ENCODE data around the gene GLS2. TPM values are rescaled to one million over a fixed set of nuclear protein-coding genes. Genes with fewer than 3 reads are reported as not detected.
A peak's percentile ranks its signal among the peaks of the same experiment; 100 is the strongest.

GLS2 gene
- total RNA-seq, 1 experiment from 2014 or later = 1.3 TPM

- TF ChIP-seq TCF7L2 (IDR thresholded peaks at IDR 0.05; ENCODE audit: low read depth, low read length) (no peak), CTCF (IDR thresholded peaks at IDR 0.05) (no peak), SIN3A (IDR thresholded peaks at IDR 0.05; ENCODE audit: borderline replicate concordance, insufficient read depth, low read depth, low read length) (no peak), POLR2AphosphoS5 (IDR thresholded peaks at IDR 0.05; ENCODE audit: low read depth, low read length) (no peak), REST (IDR thresholded peaks at IDR 0.05; ENCODE audit: insufficient read depth in 1 of 2, low read depth in 2 of 2, low read length in 1 of 2) (no peak)
- Histone ChIP-seq H3K27me3 (ENCODE audit: control insufficient read depth, insufficient read depth, low read length) (no peaks in the 10 kb centered on the region), H3K9me3 (ENCODE audit: control insufficient read depth, insufficient read depth, low read depth, low read length) (no peaks in the 10 kb centered on the region), H3K4me1 (ENCODE audit: control insufficient read depth, insufficient read depth, low read length) (no peaks in the 10 kb centered on the region), H3K36me3 (ENCODE audit: control insufficient read depth, insufficient read depth, low read length) (no peaks in the 10 kb centered on the region), H3K27ac (ENCODE audit: low read length) (no peak overlapping the region), H3K4me3 (ENCODE audit: low read depth in 2 of 2, low read length in 2 of 2) (no peak overlapping the region)
- ChIA-PET POLR2A (no interaction called here), CTCF (interaction anchor here (1.3 to 1.6 kb wide), 2 partner anchors 146 to 229 kb away, joined by 4 to 6 read pairs; no protein-coding TSS in a partner anchor)
- DNase-seq (ENCODE audit: low read depth, low spot score) = no peak
- no TSS peak for BruUV-seq (replicated peaks)
- in situ Hi-C loops (cut with HindIII; ENCODE audit: low pct_unique_long_range_greater_than_20kb, low sequenced_read_pairs) (no loop called here), intact Hi-C loops (cut with micrococcal nuclease; ENCODE audit: unreplicated experiment) (loop anchor here (10.0 kb wide), 1 partner anchor 98 kb away; the partner anchor contains the start of genes APOF and STAT2)
- no peak for ATAC-seq
These were observed 25.4 kb downstream of the GLS2 start for GRCh38 chr12:56462565-56462964.

GRCh38 chr12:56461235-56462159 is 26.5 kb downstream of the GLS2 start:
- no peaks in the 10 kb centered on the region for H3K36me3 ChIP-seq (ENCODE audit: control insufficient read depth, insufficient read depth, low read length)
- in situ Hi-C loops (cut with HindIII; ENCODE audit: low pct_unique_long_range_greater_than_20kb, low sequenced_read_pairs) = no loop called here
- no peak overlapping the region for H3K4me3 ChIP-seq (ENCODE audit: low read depth in 2 of 2, low read length in 2 of 2)
- no peak overlapping the region for H3K27ac ChIP-seq (ENCODE audit: low read length)
- no peaks in the 10 kb centered on the region for H3K9me3 ChIP-seq (ENCODE audit: control insufficient read depth, insufficient read depth, low read depth, low read length)
- ATAC-seq = 0 out of 2 replicates have a peak, but pooled peaks have one; percentile 24
- no peaks in the 10 kb centered on the region for H3K27me3 ChIP-seq (ENCODE audit: control insufficient read depth, insufficient read depth, low read length)
- no TSS peak for BruUV-seq (replicated peaks)
- ChIA-PET CTCF (interaction anchor here (1.3 to 1.6 kb wide), 2 partner anchors 145 to 228 kb away, joined by 4 to 6 read pairs; no protein-coding TSS in a partner anchor), POLR2A (interaction anchor here (0.6 to 0.7 kb wide), 2 partner anchors 67 to 171 kb away, joined by 3 read pairs; no protein-coding TSS in a partner anchor)
- peak; percentile 72 for DNase-seq (ENCODE audit: low read depth, low spot score)
- no peaks in the 10 kb centered on the region for H3K4me1 ChIP-seq (ENCODE audit: control insufficient read depth, insufficient read depth, low read length)
- intact Hi-C loops (cut with micrococcal nuclease; ENCODE audit: unreplicated experiment) = loop anchor here (10.0 kb wide), 1 partner anchor 97 kb away; the partner anchor contains the start of genes APOF and STAT2
- no peak for TF ChIP-seq CTCF (IDR thresholded peaks at IDR 0.05)
- TF ChIP-seq SIN3A (IDR thresholded peaks at IDR 0.05; ENCODE audit: borderline replicate concordance, insufficient read depth, low read depth, low read length) = no peak
- no peak for TF ChIP-seq TCF7L2 (IDR thresholded peaks at IDR 0.05; ENCODE audit: low read depth, low read length)
- TF ChIP-seq POLR2AphosphoS5 (IDR thresholded peaks at IDR 0.05; ENCODE audit: low read depth, low read length) = no peak
